ENCODE data around the gene USP43. TPM values are rescaled to one million over a fixed set of nuclear protein-coding genes. Genes with fewer than 3 reads are reported as not detected.

The USP43 gene
- total RNA-seq, 1 donor from 2014 or later, result under 0.01 TPM

Other genes with a start within 250 kb of the USP43 start
- 67.3 and 76.6 TPM in 2 replicates for gene STX8, start 69.7 kb upstream of the USP43 start, total RNA-seq
- gene CFAP52, start 68.9 kb upstream of the USP43 start, total RNA-seq, result not detected in 2 replicates
- gene DHRS7C, start 146.1 kb downstream of the USP43 start, total RNA-seq, result not detected in 2 replicates
- gene GSG1L2, start 176.6 kb downstream of the USP43 start, total RNA-seq, result not detected in 2 replicates
- 0.17 TPM in 1 of 2 replicates, not detected in the other for gene GLP2R, start 180.4 kb downstream of the USP43 start, total RNA-seq

Measured in dermis blood vessel endothelial cell (primary cell).